GM19193 (cell line): Measurements from ENCODE around the gene TPPP2.

Experiments used
- POLR2A ChIP-seq: IDR thresholded peaks from 4 replicates; pipeline ENCODE4 v1.6.1; 2011; ENCODE audit not compliant: insufficient read depth, insufficient read length; ENCODE audit errors: extremely low read depth

TPPP2 gene

GRCh38 chr14:21026274-21026987 lies 3.6 kb upstream of the TPPP2 start:
- TF ChIP-seq POLR2A, result no peak

GRCh38 chr14:21026988-21027315 lies 3.1 kb upstream of the TPPP2 start:
- TF ChIP-seq POLR2A, result no peak

GRCh38 chr14:21030531-21030930 lies 514 bp downstream of the TPPP2 start:
- no peak for TF ChIP-seq POLR2A

GRCh38 chr14:21032326-21033132 lies 2.5 kb downstream of the TPPP2 start:
- no peak for TF ChIP-seq POLR2A

- TF ChIP-seq POLR2A, result no peak
These were observed 3.2 kb downstream of the TPPP2 start for GRCh38 chr14:21033133-21033698.

GRCh38 chr14:21034707-21035106 lies 4.7 kb downstream of the TPPP2 start, which contains the start of gene RNASE13:
RNASE13 (minus strand) TSS chr14:21034807; CDS start chr14:21034288, 519 bp downstream.
- TF ChIP-seq POLR2A, result no peak

GRCh38 chr14:21036751-21037150 lies 6.7 kb downstream of the TPPP2 start:
- TF ChIP-seq POLR2A, result no peak

GRCh38 chr14:21037156-21037555 lies 7.1 kb downstream of the TPPP2 start:
- TF ChIP-seq POLR2A, result no peak

- TF ChIP-seq POLR2A, result no peak
These were observed 8.7 kb downstream of the TPPP2 start for GRCh38 chr14:21038441-21039422.

- no peak for TF ChIP-seq POLR2A
These were observed 9.8 kb downstream of the TPPP2 start for GRCh38 chr14:21039585-21040369.

GRCh38 chr14:21040370-21040925 lies 10.4 kb downstream of the TPPP2 start:
- TF ChIP-seq POLR2A, result no peak

GRCh38 chr14:21041676-21042433 lies 11.8 kb downstream of the TPPP2 start, which contains the start of gene RNASE7:
RNASE7 (plus strand) TSS chr14:21042362; CDS start chr14:21042993, 631 bp downstream.
- no peak for TF ChIP-seq POLR2A

GRCh38 chr14:21042918-21043317 lies 12.9 kb downstream of the TPPP2 start:
- TF ChIP-seq POLR2A, result no peak

GRCh38 chr14:21043387-21043973 lies 13.5 kb downstream of the TPPP2 start:
- no peak for TF ChIP-seq POLR2A
